Measurements from ENCODE around the gene VTN. TPM values are rescaled to one million over a fixed set of nuclear protein-coding genes. Genes with fewer than 3 reads are reported as not detected.

Gene VTN
- total RNA-seq, 3 donors from 2014 or later (not counting 1 experiment from before 2014, with no cell fraction given): not detected

GRCh38 chr17:28372945-28373274 is 2.8 kb upstream of the VTN start:
- ATAC-seq (no peak), DNase-seq (no peak)
- H3K4me1 Mint-ChIP-seq: peaks cover 10 to 23% of the 10 kb centered on the region in 2 donors
- Histone ChIP-seq H3K27me3 (ENCODE audit: control insufficient read depth, insufficient read depth, low read length) (no peaks in the 10 kb centered on the region), H3K4me3 (ENCODE audit: low read length) (no peak overlapping the region), H3K36me3 (ENCODE audit: control insufficient read depth, insufficient read depth, low read length) (no peaks in the 10 kb centered on the region), H3K4me1 (ENCODE audit: control insufficient read depth, insufficient read depth, low read length) (peaks cover 23% of the 10 kb centered on the region), H3K27ac (ENCODE audit: low read length) (no peak overlapping the region), H3K9me3 (ENCODE audit: control insufficient read depth, insufficient read depth, low read length) (no peaks in the 10 kb centered on the region)
- H3K9me3 Mint-ChIP-seq: no peaks in the 10 kb centered on the region
- peak overlapping the region; percentile 81 for H3K4me3 Mint-ChIP-seq
- TF ChIP-seq, protein P1, sequence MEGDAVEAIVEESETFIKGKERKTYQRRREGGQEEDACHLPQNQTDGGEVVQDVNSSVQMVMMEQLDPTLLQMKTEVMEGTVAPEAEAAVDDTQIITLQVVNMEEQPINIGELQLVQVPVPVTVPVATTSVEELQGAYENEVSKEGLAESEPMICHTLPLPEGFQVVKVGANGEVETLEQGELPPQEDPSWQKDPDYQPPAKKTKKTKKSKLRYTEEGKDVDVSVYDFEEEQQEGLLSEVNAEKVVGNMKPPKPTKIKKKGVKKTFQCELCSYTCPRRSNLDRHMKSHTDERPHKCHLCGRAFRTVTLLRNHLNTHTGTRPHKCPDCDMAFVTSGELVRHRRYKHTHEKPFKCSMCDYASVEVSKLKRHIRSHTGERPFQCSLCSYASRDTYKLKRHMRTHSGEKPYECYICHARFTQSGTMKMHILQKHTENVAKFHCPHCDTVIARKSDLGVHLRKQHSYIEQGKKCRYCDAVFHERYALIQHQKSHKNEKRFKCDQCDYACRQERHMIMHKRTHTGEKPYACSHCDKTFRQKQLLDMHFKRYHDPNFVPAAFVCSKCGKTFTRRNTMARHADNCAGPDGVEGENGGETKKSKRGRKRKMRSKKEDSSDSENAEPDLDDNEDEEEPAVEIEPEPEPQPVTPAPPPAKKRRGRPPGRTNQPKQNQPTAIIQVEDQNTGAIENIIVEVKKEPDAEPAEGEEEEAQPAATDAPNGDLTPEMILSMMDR (IDR thresholded peaks at IDR 0.05): no peak
- intact Hi-C loops (cut with micrococcal nuclease): no loop called here
- H3K27ac Mint-ChIP-seq: peak overlapping the region in 1 of 2 donors; percentile 93
- no peaks in the 10 kb centered on the region for H3K27me3 Mint-ChIP-seq (ENCODE audit: low read depth in 2 of 2)
- WGBS (ENCODE audit: insufficient coverage): 100% methylated on average over 1 of the region's 6 CpGs
- no peaks in the 10 kb centered on the region for H3K36me3 Mint-ChIP-seq

DNA sequence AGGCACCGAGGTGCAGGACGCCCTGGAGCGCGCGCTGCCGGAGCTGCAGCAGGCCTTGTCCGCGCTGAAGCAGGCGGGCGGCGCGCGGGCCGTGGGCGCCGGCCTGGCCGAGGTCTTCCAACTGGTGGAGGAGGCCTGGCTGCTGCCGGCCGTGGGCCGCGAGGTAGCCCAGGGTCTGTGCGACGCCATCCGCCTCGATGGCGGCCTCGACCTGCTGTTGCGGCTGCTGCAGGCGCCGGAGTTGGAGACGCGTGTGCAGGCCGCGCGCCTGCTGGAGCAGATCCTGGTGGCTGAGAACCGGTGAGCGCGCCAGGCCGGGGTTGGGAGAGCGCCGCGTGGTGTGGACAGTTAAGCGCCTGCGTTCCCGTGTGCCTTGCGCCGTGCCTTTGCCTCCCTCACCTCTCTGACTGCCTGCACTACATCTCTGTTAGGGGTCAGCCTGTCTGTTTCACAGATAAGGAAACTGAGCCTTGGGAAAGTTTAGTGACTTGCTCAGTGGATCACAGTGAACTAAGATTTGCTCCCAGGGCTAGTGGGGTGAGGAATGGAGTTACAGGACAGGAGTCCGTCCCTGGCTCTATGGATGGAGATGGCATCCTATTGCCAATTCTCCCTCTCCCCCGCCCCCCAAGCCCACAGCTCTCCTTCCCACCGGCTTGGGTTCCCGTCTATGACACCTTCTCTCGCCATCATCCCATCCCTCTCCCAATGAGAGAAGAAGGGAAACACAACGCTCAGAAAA is 2.3 kb upstream of the VTN start:
- H3K36me3 Mint-ChIP-seq: no peaks in the 10 kb centered on the region
- intact Hi-C loops (cut with micrococcal nuclease): no loop called here
- Histone ChIP-seq H3K4me3 (ENCODE audit: low read length) (peak overlapping the region; percentile 13), H3K36me3 (ENCODE audit: control insufficient read depth, insufficient read depth, low read length) (no peaks in the 10 kb centered on the region), H3K27ac (ENCODE audit: low read length) (no peak overlapping the region), H3K4me1 (ENCODE audit: control insufficient read depth, insufficient read depth, low read length) (peaks cover 23% of the 10 kb centered on the region), H3K9me3 (ENCODE audit: control insufficient read depth, insufficient read depth, low read length) (no peaks in the 10 kb centered on the region), H3K27me3 (ENCODE audit: control insufficient read depth, insufficient read depth, low read length) (no peaks in the 10 kb centered on the region)
- H3K4me3 Mint-ChIP-seq: peak overlapping the region; percentile 81
- H3K27ac Mint-ChIP-seq: peak overlapping the region; percentile 85 to 93
- H3K4me1 Mint-ChIP-seq: peaks cover 10 to 23% of the 10 kb centered on the region in 2 donors
- ATAC-seq (peak in 1 of 3 donors; percentile 2), DNase-seq (peak in 1 of 2 donors; percentile 46)
- no peaks in the 10 kb centered on the region for H3K9me3 Mint-ChIP-seq
- TF ChIP-seq, protein P1 (IDR thresholded peaks at IDR 0.05): no peak
- WGBS (ENCODE audit: insufficient coverage): 8% methylated on average over 51 of the region's 53 CpGs
- no peaks in the 10 kb centered on the region for H3K27me3 Mint-ChIP-seq (ENCODE audit: low read depth in 2 of 2)

GRCh38 chr17:28371245-28372202 is 1.4 kb upstream of the VTN start, which contains the start of gene SARM1:
SARM1 (plus strand) TSS chr17:28371694; CDS start chr17:28372033, 339 bp downstream.
- Mint-ChIP-seq H3K9me3 (no peaks in the 10 kb centered on the region), H3K27me3 (ENCODE audit: low read depth in 2 of 2) (no peaks in the 10 kb centered on the region), H3K4me3 (peak within 1 kb of the TSS; percentile 95), H3K4me1 (peaks cover 10 to 23% of the 10 kb centered on the region in 2 donors), H3K36me3 (no peaks in the 10 kb centered on the region), H3K27ac (peak within 1 kb of the TSS; percentile 85 to 93)
- ATAC-seq: peak; percentile 84 to 90 (median 85)
- H3K27ac ChIP-seq (ENCODE audit: low read length): peak within 1 kb of the TSS; percentile 87
- peak; percentile 67 to 88 for DNase-seq
- H3K4me1 ChIP-seq (ENCODE audit: control insufficient read depth, insufficient read depth, low read length): peaks cover 23% of the 10 kb centered on the region
- H3K4me3 ChIP-seq (ENCODE audit: low read length): peak within 1 kb of the TSS; percentile 84
- H3K27me3 ChIP-seq (ENCODE audit: control insufficient read depth, insufficient read depth, low read length): no peaks in the 10 kb centered on the region
- intact Hi-C loops (cut with micrococcal nuclease): no loop called here
- TF ChIP-seq, protein P1 (IDR thresholded peaks at IDR 0.05): no peak
- H3K36me3 ChIP-seq (ENCODE audit: control insufficient read depth, insufficient read depth, low read length): no peaks in the 10 kb centered on the region
- WGBS (ENCODE audit: insufficient coverage): under 1% methylated on average over 70 of the region's 80 CpGs
- no peaks in the 10 kb centered on the region for H3K9me3 ChIP-seq (ENCODE audit: control insufficient read depth, insufficient read depth, low read length)

Data from natural killer cell (primary cell).